Measurements from ENCODE around the gene REPS1. TPM values are rescaled to one million over a fixed set of nuclear protein-coding genes. Genes with fewer than 3 reads are reported as not detected.
"Not testable (repeated sequence)": the region's sequence is repeated elsewhere in the genome, so short reads cannot be mapped to it uniquely, and the experiment has no call there.

REPS1 gene
- total RNA-seq, 1 experiment from 2014 or later = 66.4 TPM

GRCh38 chr6:139010674-139011073, 22.6 kb upstream of the REPS1 start:
- in situ Hi-C loops (cut with HindIII; ENCODE audit: low pct_unique_long_range_greater_than_20kb, low sequenced_read_pairs) = no loop called here
- no peak for DNase-seq (ENCODE audit: low read depth, low spot score)

GRCh38 chr6:139008117-139008516, 20.1 kb upstream of the REPS1 start:
- in situ Hi-C loops (cut with HindIII; ENCODE audit: low pct_unique_long_range_greater_than_20kb, low sequenced_read_pairs) = no loop called here
- no peak for DNase-seq (ENCODE audit: low read depth, low spot score)

GRCh38 chr6:139007428-139007827, 19.4 kb upstream of the REPS1 start:
- no peak for DNase-seq (ENCODE audit: low read depth, low spot score)
- in situ Hi-C loops (cut with HindIII; ENCODE audit: low pct_unique_long_range_greater_than_20kb, low sequenced_read_pairs) = no loop called here

GRCh38 chr6:139006477-139006876, 18.4 kb upstream of the REPS1 start:
- in situ Hi-C loops (cut with HindIII; ENCODE audit: low pct_unique_long_range_greater_than_20kb, low sequenced_read_pairs) = no loop called here
- no peak for DNase-seq (ENCODE audit: low read depth, low spot score)

GRCh38 chr6:139003751-139004150, 15.7 kb upstream of the REPS1 start:
- DNase-seq (ENCODE audit: low read depth, low spot score) = no peak
- in situ Hi-C loops (cut with HindIII; ENCODE audit: low pct_unique_long_range_greater_than_20kb, low sequenced_read_pairs) = no loop called here

- DNase-seq (ENCODE audit: low read depth, low spot score) = no peak
- in situ Hi-C loops (cut with HindIII; ENCODE audit: low pct_unique_long_range_greater_than_20kb, low sequenced_read_pairs) = no loop called here
These were observed 12.1 kb upstream of the REPS1 start for GRCh38 chr6:138999949-139000725.

GRCh38 chr6:138997136-138997535, 9.1 kb upstream of the REPS1 start:
- DNase-seq (ENCODE audit: low read depth, low spot score) = no peak
- in situ Hi-C loops (cut with HindIII; ENCODE audit: low pct_unique_long_range_greater_than_20kb, low sequenced_read_pairs) = no loop called here

GRCh38 chr6:138996524-138996923, 8.5 kb upstream of the REPS1 start:
- DNase-seq (ENCODE audit: low read depth, low spot score) = no peak
- in situ Hi-C loops (cut with HindIII; ENCODE audit: low pct_unique_long_range_greater_than_20kb, low sequenced_read_pairs) = no loop called here

GRCh38 chr6:138993410-138993809, 5.4 kb upstream of the REPS1 start:
- DNase-seq (ENCODE audit: low read depth, low spot score); in situ Hi-C loops (cut with HindIII; ENCODE audit: low pct_unique_long_range_greater_than_20kb, low sequenced_read_pairs): not testable (repeated sequence)

GRCh38 chr6:138992965-138993364, 4.9 kb upstream of the REPS1 start:
- in situ Hi-C loops (cut with HindIII; ENCODE audit: low pct_unique_long_range_greater_than_20kb, low sequenced_read_pairs); DNase-seq (ENCODE audit: low read depth, low spot score): not testable (repeated sequence)

- DNase-seq (ENCODE audit: low read depth, low spot score) = no peak
- in situ Hi-C loops (cut with HindIII; ENCODE audit: low pct_unique_long_range_greater_than_20kb, low sequenced_read_pairs) = no loop called here
These were observed 3.2 kb upstream of the REPS1 start for GRCh38 chr6:138991206-138991605.

GRCh38 chr6:138989098-138989983, 1.3 kb upstream of the REPS1 start:
- in situ Hi-C loops (cut with HindIII; ENCODE audit: low pct_unique_long_range_greater_than_20kb, low sequenced_read_pairs) = no loop called here
- no peak for DNase-seq (ENCODE audit: low read depth, low spot score)

GRCh38 chr6:138988469-138988834, 399 bp upstream of the REPS1 start:
- DNase-seq (ENCODE audit: low read depth, low spot score) = no peak
- in situ Hi-C loops (cut with HindIII; ENCODE audit: low pct_unique_long_range_greater_than_20kb, low sequenced_read_pairs) = no loop called here

- in situ Hi-C loops (cut with HindIII; ENCODE audit: low pct_unique_long_range_greater_than_20kb, low sequenced_read_pairs) = no loop called here
- DNase-seq (ENCODE audit: low read depth, low spot score) = no peak
These were observed 892 bp downstream of the REPS1 start for GRCh38 chr6:138987080-138987642.

- DNase-seq (ENCODE audit: low read depth, low spot score) = no peak
- in situ Hi-C loops (cut with HindIII; ENCODE audit: low pct_unique_long_range_greater_than_20kb, low sequenced_read_pairs) = no loop called here
These were observed 1.5 kb downstream of the REPS1 start for GRCh38 chr6:138986578-138986977.

GRCh38 chr6:138981416-138981815, 6.6 kb downstream of the REPS1 start:
- DNase-seq (ENCODE audit: low read depth, low spot score) = no peak
- in situ Hi-C loops (cut with HindIII; ENCODE audit: low pct_unique_long_range_greater_than_20kb, low sequenced_read_pairs) = no loop called here

GRCh38 chr6:138979813-138980668, 8.0 kb downstream of the REPS1 start:
- in situ Hi-C loops (cut with HindIII; ENCODE audit: low pct_unique_long_range_greater_than_20kb, low sequenced_read_pairs) = no loop called here
- no peak for DNase-seq (ENCODE audit: low read depth, low spot score)

- no peak for DNase-seq (ENCODE audit: low read depth, low spot score)
- in situ Hi-C loops (cut with HindIII; ENCODE audit: low pct_unique_long_range_greater_than_20kb, low sequenced_read_pairs) = no loop called here
These were observed 8.7 kb downstream of the REPS1 start for GRCh38 chr6:138979365-138979764.
